Measurements from ENCODE around the gene FOXP1. TPM values are rescaled to one million over a fixed set of nuclear protein-coding genes. Genes with fewer than 3 reads are reported as not detected.

FOXP1 gene
- polyA plus RNA-seq, 6 donors from 2014 or later, result 441 to 620 (median 523) TPM

DNA sequence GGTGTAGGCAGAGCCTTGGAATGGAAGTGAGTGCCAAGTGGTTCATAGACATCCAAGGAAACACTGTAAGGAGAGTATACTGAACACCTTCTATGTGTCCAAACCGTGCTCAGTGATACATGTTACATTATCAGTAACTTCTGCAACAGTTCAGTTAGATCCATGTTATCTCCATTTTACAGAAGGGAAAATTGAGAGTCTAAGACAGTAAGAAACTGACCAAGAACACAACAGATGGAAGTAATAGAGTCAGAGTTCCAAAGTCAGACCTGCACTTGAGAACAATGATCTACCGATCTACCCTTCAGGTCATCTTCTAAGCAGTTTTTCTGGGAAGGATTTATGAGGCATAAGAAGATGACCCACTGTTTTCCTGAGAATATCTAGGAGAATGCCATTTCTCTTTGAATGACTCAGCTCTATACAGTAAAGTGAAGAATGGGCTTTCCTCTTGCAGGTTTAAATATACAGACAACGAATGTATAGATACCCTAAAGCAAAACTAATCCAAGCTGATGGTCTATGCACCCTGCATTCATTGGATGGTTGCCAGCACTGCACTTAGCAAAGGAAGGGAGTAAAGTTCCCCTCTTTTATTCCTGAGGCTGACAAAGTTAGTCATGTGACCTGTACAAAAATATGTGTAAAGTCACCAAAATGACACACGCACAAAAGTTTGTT, 667.0 kb downstream of the FOXP1 start:
- DNase-seq, result no peak
- Mint-ChIP-seq H3K9me3 (no peaks in the 10 kb centered on the region), H3K36me3 (no peaks in the 10 kb centered on the region), H3K27me3 (peaks cover 9 to 22% (median 20%) of the 10 kb centered on the region in 3 donors), H3K4me1 (no peaks in the 10 kb centered on the region), H3K27ac (no peak overlapping the region), H3K4me3 (no peak overlapping the region)
- ATAC-seq (ENCODE audit: low read depth in 2 of 2), result no peak

DNA sequence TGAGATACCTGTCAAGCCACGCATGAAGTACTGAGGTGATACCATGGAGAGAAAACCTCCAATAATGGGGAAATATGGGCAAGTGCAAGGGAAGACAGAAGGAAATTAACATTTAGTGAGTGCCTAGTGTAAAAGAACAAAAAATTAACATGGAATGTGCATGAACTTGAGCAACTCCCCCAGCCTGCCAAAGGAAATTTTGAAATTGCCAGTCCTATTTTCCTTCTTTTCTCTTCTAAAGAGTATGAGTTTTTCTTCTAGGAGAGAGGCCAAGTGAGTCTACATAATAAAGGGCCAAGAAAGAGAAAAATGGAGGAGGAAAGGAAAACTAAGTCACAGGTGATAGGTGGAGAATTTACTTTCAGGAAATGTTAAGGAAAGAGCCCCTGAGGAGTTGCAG, 668.7 kb downstream of the FOXP1 start:
- no peaks in the 10 kb centered on the region for H3K36me3 Mint-ChIP-seq
- no peak for DNase-seq
- no peak for ATAC-seq (ENCODE audit: low read depth in 2 of 2)
- no peaks in the 10 kb centered on the region for H3K4me1 Mint-ChIP-seq
- no peak overlapping the region for H3K27ac Mint-ChIP-seq
- H3K27me3 Mint-ChIP-seq, result peaks cover 9 to 32% (median 29%) of the 10 kb centered on the region in 3 donors
- no peaks in the 10 kb centered on the region for H3K9me3 Mint-ChIP-seq
- no peak overlapping the region for H3K4me3 Mint-ChIP-seq

DNA sequence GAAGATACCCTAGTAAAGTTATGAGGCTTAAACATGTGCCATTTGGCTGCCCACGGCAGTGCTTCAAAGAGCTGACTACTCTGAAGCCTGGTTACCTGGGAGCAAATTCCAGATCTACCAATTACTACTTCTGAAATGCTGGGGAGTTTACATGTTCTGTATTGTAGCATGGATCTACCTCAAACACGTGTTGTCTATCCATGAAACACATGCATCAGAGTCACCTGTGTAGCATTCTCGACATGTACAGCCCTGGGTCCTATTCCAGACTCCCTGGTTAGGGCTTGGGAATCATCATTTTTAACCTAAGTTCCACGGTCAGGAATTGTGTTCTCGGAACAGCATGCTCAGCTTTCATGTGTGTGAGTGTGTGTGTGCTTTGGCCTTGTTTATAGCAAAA, 671.8 kb downstream of the FOXP1 start:
- Mint-ChIP-seq H3K27me3 (peaks cover 15 to 31% (median 27%) of the 10 kb centered on the region in 3 donors), H3K4me1 (no peaks in the 10 kb centered on the region), H3K9me3 (no peaks in the 10 kb centered on the region), H3K36me3 (no peaks in the 10 kb centered on the region), H3K27ac (no peak overlapping the region), H3K4me3 (no peak overlapping the region)
- ATAC-seq (ENCODE audit: low read depth in 2 of 2) (no peak), DNase-seq (no peak)

DNA sequence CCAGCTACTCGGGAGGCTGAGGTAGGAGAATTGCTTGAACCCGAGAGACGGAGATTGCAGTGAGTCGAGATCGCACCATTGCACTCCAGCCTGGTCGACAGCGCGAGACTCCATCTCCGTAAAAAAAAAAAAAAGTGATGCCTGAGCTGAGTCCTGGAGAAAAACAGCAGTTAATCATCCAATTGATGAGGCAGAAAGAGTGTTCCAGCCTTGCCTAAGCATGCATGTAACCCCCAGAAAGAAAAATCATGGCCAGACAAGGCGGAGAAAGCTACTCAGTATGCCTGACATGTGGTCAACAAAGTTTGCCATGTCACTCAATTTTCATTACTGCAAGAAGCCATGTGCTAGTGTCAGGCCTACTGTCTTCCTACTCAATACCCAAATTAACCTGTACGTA, 678.0 kb downstream of the FOXP1 start:
- Mint-ChIP-seq H3K27me3 (peaks cover 33 to 35% (median 34%) of the 10 kb centered on the region in 3 donors), H3K9me3 (no peaks in the 10 kb centered on the region), H3K4me1 (no peaks in the 10 kb centered on the region), H3K4me3 (no peak overlapping the region), H3K27ac (no peak overlapping the region), H3K36me3 (no peaks in the 10 kb centered on the region)
- DNase-seq (no peak), ATAC-seq (ENCODE audit: low read depth in 2 of 2) (no peak)

Other genes starting within 250 kb of the FOXP1 start
- 1 to 10 TPM; 2.1 to 5.1 (median 3.1) TPM for gene EIF4E3, start 141.7 kb upstream of the FOXP1 start, polyA plus RNA-seq (ENCODE audit: low read depth in 6 of 6)
- gene GPR27, start 170.1 kb upstream of the FOXP1 start, polyA plus RNA-seq (ENCODE audit: low read depth in 6 of 6), result under 1 TPM in 1 of 6 donors, not detected in 5; 0.13 TPM
- under 1 TPM in 3 of 6 donors, not detected in 3; 0.40 to 0.55 (median 0.49) TPM for gene PROK2, start 201.4 kb upstream of the FOXP1 start, polyA plus RNA-seq (ENCODE audit: low read depth in 6 of 6)

Measured in naive B cell (primary cell).